Duodenal mucosa (tissue), 2 donors: Measurements from ENCODE around the gene POLR1A.

Source experiments
- H3K27ac ChIP-seq: one replicate; pipeline ENCODE4 v1.7.0; 2013; ENCODE audit warnings: low read depth, low read length
- H3K27me3 ChIP-seq, 2 donors: one replicate each; pipeline ENCODE4 v1.7.0; 2013; ENCODE audit warnings: low read length in 2 of 2, control low read depth in 1 of 2; ENCODE audit not compliant: insufficient read depth in 2 of 2, control insufficient read depth in 1 of 2
- H3K36me3 ChIP-seq, 2 donors: one replicate each; pipeline ENCODE4 v1.7.0; 2013; ENCODE audit warnings: low read length in 2 of 2, control low read depth in 1 of 2; ENCODE audit not compliant: insufficient read depth in 2 of 2, control insufficient read depth in 1 of 2
- H3K4me1 ChIP-seq, 2 donors: one replicate each; pipeline ENCODE4 v1.7.0; 2013; ENCODE audit warnings: low read length in 2 of 2, control low read depth in 1 of 2; ENCODE audit not compliant: insufficient read depth in 2 of 2, control insufficient read depth in 1 of 2
- H3K4me3 ChIP-seq, 2 donors: one replicate each; pipeline ENCODE4 v1.7.0; 2013; ENCODE audit warnings: low read length in 2 of 2, low read depth in 1 of 2
- H3K9ac ChIP-seq, 2 donors: one replicate each; pipeline ENCODE4 v1.7.0; 2013; ENCODE audit warnings: low read length in 2 of 2, low read depth in 1 of 2
- H3K9me3 ChIP-seq, 2 donors: one replicate each; pipeline ENCODE4 v1.7.0; 2013; ENCODE audit warnings: low read length in 2 of 2, control low read depth in 1 of 2; ENCODE audit not compliant: control insufficient read depth in 1 of 2

The POLR1A gene

GRCh38 chr2:86097114-86097896, 8.4 kb downstream of the POLR1A start:
- no peak overlapping the region for H3K27ac ChIP-seq
- H3K27me3 ChIP-seq: no peaks in the 10 kb centered on the region
- peaks cover 16 to 55% of the 10 kb centered on the region in 2 donors for H3K36me3 ChIP-seq
- H3K9me3 ChIP-seq: no peaks in the 10 kb centered on the region
- H3K4me3 ChIP-seq: no peak overlapping the region
- no peak overlapping the region for H3K9ac ChIP-seq
- no peaks in the 10 kb centered on the region for H3K4me1 ChIP-seq

GRCh38 chr2:86094229-86094628, 11.5 kb downstream of the POLR1A start:
- Histone ChIP-seq H3K4me3 (no peak overlapping the region), H3K27ac (no peak overlapping the region), H3K27me3 (no peaks in the 10 kb centered on the region), H3K36me3 (peaks cover 15 to 65% of the 10 kb centered on the region in 2 donors), H3K9me3 (no peaks in the 10 kb centered on the region), H3K4me1 (no peaks in the 10 kb centered on the region), H3K9ac (no peak overlapping the region)

GRCh38 chr2:86087936-86088850, 17.5 kb downstream of the POLR1A start:
- H3K4me1 ChIP-seq: peaks cover 0 to under 1% of the 10 kb centered on the region in 2 donors
- H3K36me3 ChIP-seq: peaks cover 14 to 60% of the 10 kb centered on the region in 2 donors
- no peak overlapping the region for H3K27ac ChIP-seq
- no peaks in the 10 kb centered on the region for H3K9me3 ChIP-seq
- no peak overlapping the region for H3K9ac ChIP-seq
- H3K4me3 ChIP-seq: no peak overlapping the region
- no peaks in the 10 kb centered on the region for H3K27me3 ChIP-seq

- Histone ChIP-seq H3K27ac (no peak overlapping the region), H3K27me3 (no peaks in the 10 kb centered on the region), H3K36me3 (peaks cover 13 to 51% of the 10 kb centered on the region in 2 donors), H3K4me1 (peaks cover 23 to 28% of the 10 kb centered on the region in 2 donors), H3K4me3 (no peak overlapping the region), H3K9me3 (no peaks in the 10 kb centered on the region), H3K9ac (no peak overlapping the region)
Observed at GRCh38 chr2:86082756-86083155, 22.9 kb downstream of the POLR1A start.

GRCh38 chr2:86081724-86082123, 24.0 kb downstream of the POLR1A start:
- Histone ChIP-seq H3K27me3 (no peaks in the 10 kb centered on the region), H3K27ac (no peak overlapping the region), H3K4me3 (no peak overlapping the region), H3K9ac (no peak overlapping the region), H3K9me3 (no peaks in the 10 kb centered on the region), H3K4me1 (peaks cover 23 to 28% of the 10 kb centered on the region in 2 donors), H3K36me3 (peaks cover 21 to 52% of the 10 kb centered on the region in 2 donors)

GRCh38 chr2:86079981-86080911, 25.4 kb downstream of the POLR1A start:
- H3K4me1 ChIP-seq: peaks cover 23 to 28% of the 10 kb centered on the region in 2 donors
- H3K36me3 ChIP-seq: peaks cover 23 to 45% of the 10 kb centered on the region in 2 donors
- peak overlapping the region; percentile 11 to 32 for H3K4me3 ChIP-seq
- H3K9me3 ChIP-seq: no peaks in the 10 kb centered on the region
- no peak overlapping the region for H3K27ac ChIP-seq
- H3K27me3 ChIP-seq: no peaks in the 10 kb centered on the region
- peak overlapping the region; percentile 20 to 31 for H3K9ac ChIP-seq

- H3K9ac ChIP-seq: peak overlapping the region in 1 of 2 donors; percentile 18
- no peak overlapping the region for H3K4me3 ChIP-seq
- no peaks in the 10 kb centered on the region for H3K9me3 ChIP-seq
- H3K27me3 ChIP-seq: no peaks in the 10 kb centered on the region
- no peak overlapping the region for H3K27ac ChIP-seq
- peaks cover 29 to 56% of the 10 kb centered on the region in 2 donors for H3K36me3 ChIP-seq
- peaks cover 23 to 28% of the 10 kb centered on the region in 2 donors for H3K4me1 ChIP-seq
Observed at GRCh38 chr2:86078774-86079545, 26.7 kb downstream of the POLR1A start.

- Histone ChIP-seq H3K9me3 (no peaks in the 10 kb centered on the region), H3K27ac (no peak overlapping the region), H3K4me1 (peaks cover 22 to 28% of the 10 kb centered on the region in 2 donors), H3K4me3 (no peak overlapping the region), H3K27me3 (no peaks in the 10 kb centered on the region), H3K9ac (no peak overlapping the region), H3K36me3 (peaks cover 35 to 76% of the 10 kb centered on the region in 2 donors)
Observed at GRCh38 chr2:86075886-86076285, 29.8 kb downstream of the POLR1A start.

GRCh38 chr2:86074811-86075210, 30.9 kb downstream of the POLR1A start:
- H3K4me1 ChIP-seq: peaks cover 11 to 18% of the 10 kb centered on the region in 2 donors
- H3K27ac ChIP-seq: no peak overlapping the region
- H3K36me3 ChIP-seq: peaks cover 35 to 80% of the 10 kb centered on the region in 2 donors
- H3K9ac ChIP-seq: no peak overlapping the region
- no peaks in the 10 kb centered on the region for H3K27me3 ChIP-seq
- no peaks in the 10 kb centered on the region for H3K9me3 ChIP-seq
- H3K4me3 ChIP-seq: no peak overlapping the region
